Measurements from ENCODE around the gene CCDC183.

DNA sequence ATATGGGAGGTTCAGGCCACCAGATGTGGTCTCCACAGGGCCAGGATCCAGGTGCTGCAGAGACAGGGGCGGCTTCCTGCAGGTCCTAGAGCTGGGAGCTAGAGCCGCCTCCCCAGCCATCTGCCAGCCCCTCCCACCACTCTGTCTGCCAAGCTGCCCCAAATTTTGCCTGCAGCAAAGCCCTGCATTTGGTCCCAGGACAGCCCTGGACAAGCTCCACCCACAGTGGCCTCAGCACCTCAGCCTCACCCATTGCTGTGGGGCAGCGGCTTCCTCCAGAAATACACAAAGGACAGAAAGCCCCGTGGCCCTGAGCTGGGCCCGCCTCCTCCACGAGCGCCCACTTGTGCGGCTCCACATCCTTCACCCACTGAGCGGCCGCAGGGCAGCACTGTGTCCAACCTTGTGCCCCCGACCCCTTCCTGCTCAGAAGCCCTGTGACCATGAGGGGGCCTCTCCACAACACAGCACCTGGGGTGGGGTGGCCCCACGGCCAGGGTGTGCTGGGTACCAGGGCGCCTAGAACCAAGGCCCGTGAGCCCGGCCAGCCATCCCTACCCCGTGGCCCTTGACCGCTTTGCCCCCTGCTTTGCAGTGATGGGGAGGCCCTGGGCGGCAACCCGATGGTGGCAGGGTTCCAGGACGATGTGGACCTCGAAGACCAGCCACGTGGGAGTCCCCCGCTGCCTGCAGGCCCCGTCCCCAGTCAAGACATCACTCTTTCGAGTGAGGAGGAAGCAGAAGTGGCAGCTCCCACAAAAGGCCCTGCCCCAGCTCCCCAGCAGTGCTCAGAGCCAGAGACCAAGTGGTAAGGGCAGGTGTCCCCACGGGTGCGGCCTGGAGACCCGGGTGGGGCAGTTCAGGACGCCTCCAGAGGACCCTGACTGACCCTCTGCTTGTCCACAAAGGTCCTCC lies 42.4 kb downstream of the CCDC183 start:
- TF ChIP-seq, protein P1, sequence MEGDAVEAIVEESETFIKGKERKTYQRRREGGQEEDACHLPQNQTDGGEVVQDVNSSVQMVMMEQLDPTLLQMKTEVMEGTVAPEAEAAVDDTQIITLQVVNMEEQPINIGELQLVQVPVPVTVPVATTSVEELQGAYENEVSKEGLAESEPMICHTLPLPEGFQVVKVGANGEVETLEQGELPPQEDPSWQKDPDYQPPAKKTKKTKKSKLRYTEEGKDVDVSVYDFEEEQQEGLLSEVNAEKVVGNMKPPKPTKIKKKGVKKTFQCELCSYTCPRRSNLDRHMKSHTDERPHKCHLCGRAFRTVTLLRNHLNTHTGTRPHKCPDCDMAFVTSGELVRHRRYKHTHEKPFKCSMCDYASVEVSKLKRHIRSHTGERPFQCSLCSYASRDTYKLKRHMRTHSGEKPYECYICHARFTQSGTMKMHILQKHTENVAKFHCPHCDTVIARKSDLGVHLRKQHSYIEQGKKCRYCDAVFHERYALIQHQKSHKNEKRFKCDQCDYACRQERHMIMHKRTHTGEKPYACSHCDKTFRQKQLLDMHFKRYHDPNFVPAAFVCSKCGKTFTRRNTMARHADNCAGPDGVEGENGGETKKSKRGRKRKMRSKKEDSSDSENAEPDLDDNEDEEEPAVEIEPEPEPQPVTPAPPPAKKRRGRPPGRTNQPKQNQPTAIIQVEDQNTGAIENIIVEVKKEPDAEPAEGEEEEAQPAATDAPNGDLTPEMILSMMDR (IDR thresholded peaks at IDR 0.05), result no peak
- TF ChIP-seq POLR2A (IDR thresholded peaks at IDR 0.05), result no peak

Measured in uterus (tissue), 2 donors.